HepG2 (cell line): Measurements from ENCODE around the gene HEXD. TPM values are rescaled to one million over a fixed set of nuclear protein-coding genes. Genes with fewer than 3 reads are reported as not detected.

ENCODE experiments used
- FOXA3 ChIP-seq: IDR thresholded peaks from 2 replicates; pipeline ENCODE4 v1.6.1; 2016; ENCODE audit warnings: missing genetic modification reagents, missing compliant biosample characterization
- MYC ChIP-seq: sonication (generic); formaldehyde crosslinking; IDR thresholded peaks from 2 replicates; pipeline ENCODE4 v1.9.0; 2021; ENCODE audit warnings: missing genetic modification reagents, borderline replicate concordance
- MYNN ChIP-seq: sonication (generic); formaldehyde crosslinking; IDR thresholded peaks from 2 replicates; pipeline ENCODE4 v1.4.0; 2020; ENCODE audit warnings: mild to moderate bottlenecking, low read depth, missing genetic modification reagents
- POLR2AphosphoS2 ChIP-seq: IDR thresholded peaks from 2 replicates; pipeline ENCODE4 v1.6.1; 2011; ENCODE audit warnings: low read depth, low read length, improper control_type of control experiment
- RBM22 ChIP-seq: fragments of 200-400 bp; formaldehyde crosslinking; optimal IDR thresholded peaks from 2 replicates; pipeline ENCODE3; 2017; ENCODE audit warnings: mild to moderate bottlenecking, low read length, moderate library complexity
- RNF2 ChIP-seq: fragments of 450-650 bp; conservative IDR thresholded peaks from 2 replicates; pipeline ENCODE4 v1.6.1; 2016; ENCODE audit warnings: low read depth
- SMAD3 ChIP-seq: sonication (generic); formaldehyde crosslinking; IDR thresholded peaks from 2 replicates; pipeline ENCODE4 v1.4.0; 2020; ENCODE audit warnings: missing genetic modification reagents
- SMYD3 ChIP-seq: sonication (generic); formaldehyde crosslinking; IDR thresholded peaks from 2 replicates; pipeline ENCODE4 v1.8.1; 2023; ENCODE audit warnings: mild to moderate bottlenecking, missing genetic modification reagents
- SNAI1 ChIP-seq: sonication (generic); formaldehyde crosslinking; IDR thresholded peaks from 2 replicates; pipeline ENCODE4 v1.5.0; 2020; ENCODE audit warnings: mild to moderate bottlenecking, missing genetic modification reagents, borderline replicate concordance
- SP5 ChIP-seq: IDR thresholded peaks from 2 replicates; pipeline ENCODE4 v1.6.1; 2016; ENCODE audit warnings: low read depth, borderline replicate concordance
- ZBTB38 ChIP-seq: sonication (generic); formaldehyde crosslinking; IDR thresholded peaks from 2 replicates; pipeline ENCODE4 v1.5.1; 2020; ENCODE audit warnings: mild to moderate bottlenecking, missing genetic modification reagents
- ZNF10 ChIP-seq: sonication (generic); formaldehyde crosslinking; IDR thresholded peaks from 2 replicates; pipeline ENCODE4 v1.4.0; 2020; ENCODE audit warnings: mild to moderate bottlenecking, low read depth, missing genetic modification reagents, borderline replicate concordance
- ZNF235 ChIP-seq: sonication (generic); formaldehyde crosslinking; IDR thresholded peaks from 2 replicates; pipeline ENCODE4 v1.8.1; 2023; ENCODE audit warnings: mild to moderate bottlenecking, missing genetic modification reagents, borderline replicate concordance
- ZNF432 ChIP-seq: sonication (generic); formaldehyde crosslinking; IDR thresholded peaks from 2 replicates; pipeline ENCODE4 v1.5.0; 2020; ENCODE audit warnings: missing genetic modification reagents, mild to moderate bottlenecking, borderline replicate concordance
- ZSCAN29 ChIP-seq: sonication (generic); formaldehyde crosslinking; conservative IDR thresholded peaks from 2 replicates; pipeline ENCODE4 v1.4.0; 2020; ENCODE audit warnings: mild to moderate bottlenecking, missing genetic modification reagents
- polyA plus RNA-seq, 8 experiments: library from polyadenylated mRNA; depleted of rRNA in 3 of 8; stranded (reverse) in 7 of 8; unstranded in 1 of 8; fragments of >200 nt; fragmentation: Illumina TruSeq in 4 of 8; extraction: Trizol in 4 of 8; gene quantifications; 2 replicates each; pipeline versions ENCODE4 v1.2.1 to v1.2.3, GENCODE V29; 2011 to 2016; ENCODE audit warnings: low read depth in 4 of 8, missing spikeins in 1 of 8, mixed read lengths in 1 of 8; ENCODE audit not compliant: insufficient read depth in 1 of 8
- total RNA-seq, 5 experiments: library from RNA; depleted of rRNA; stranded (reverse); fragments of >200 nt; fragmentation: Illumina TruSeq; extraction: Trizol; gene quantifications; 2 replicates each; pipeline ENCODE4 v1.2.3, GENCODE V29; 2016; ENCODE audit warnings: low read depth in 1 of 5
- TF ChIP-seq, protein P1 (sequence below): sonication (generic); formaldehyde crosslinking; IDR thresholded peaks from 2 replicates; pipeline ENCODE4 v1.4.0; 2020; ENCODE audit warnings: mild to moderate bottlenecking, missing genetic modification reagents
- TF ChIP-seq, protein P2 (sequence below): sonication (generic); formaldehyde crosslinking; IDR thresholded peaks from 2 replicates; pipeline ENCODE4 v1.4.0; 2020; ENCODE audit warnings: mild to moderate bottlenecking, missing genetic modification reagents
- TF ChIP-seq, protein P3 (sequence below): sonication (generic); formaldehyde crosslinking; IDR thresholded peaks from 2 replicates; pipeline ENCODE4 v1.4.0; 2020; ENCODE audit warnings: missing genetic modification reagents, mild to moderate bottlenecking, borderline replicate concordance
- TF ChIP-seq, protein P4 (sequence below): sonication (generic); formaldehyde crosslinking; IDR thresholded peaks from 2 replicates; pipeline ENCODE4 v1.5.0; 2020; ENCODE audit warnings: mild to moderate bottlenecking, missing genetic modification reagents
- TF ChIP-seq, protein P5 (sequence below): sonication (generic); formaldehyde crosslinking; IDR thresholded peaks from 2 replicates; pipeline ENCODE4 v1.5.1; 2020; ENCODE audit warnings: missing genetic modification reagents, mild to moderate bottlenecking, borderline replicate concordance

HEXD gene
- total and polyA plus RNA-seq, 2 of the 13 experiments (the other 11 are each of a cell fraction or from before 2014, with no cell fraction given), result 22.3 to 41.8 TPM

DNA sequence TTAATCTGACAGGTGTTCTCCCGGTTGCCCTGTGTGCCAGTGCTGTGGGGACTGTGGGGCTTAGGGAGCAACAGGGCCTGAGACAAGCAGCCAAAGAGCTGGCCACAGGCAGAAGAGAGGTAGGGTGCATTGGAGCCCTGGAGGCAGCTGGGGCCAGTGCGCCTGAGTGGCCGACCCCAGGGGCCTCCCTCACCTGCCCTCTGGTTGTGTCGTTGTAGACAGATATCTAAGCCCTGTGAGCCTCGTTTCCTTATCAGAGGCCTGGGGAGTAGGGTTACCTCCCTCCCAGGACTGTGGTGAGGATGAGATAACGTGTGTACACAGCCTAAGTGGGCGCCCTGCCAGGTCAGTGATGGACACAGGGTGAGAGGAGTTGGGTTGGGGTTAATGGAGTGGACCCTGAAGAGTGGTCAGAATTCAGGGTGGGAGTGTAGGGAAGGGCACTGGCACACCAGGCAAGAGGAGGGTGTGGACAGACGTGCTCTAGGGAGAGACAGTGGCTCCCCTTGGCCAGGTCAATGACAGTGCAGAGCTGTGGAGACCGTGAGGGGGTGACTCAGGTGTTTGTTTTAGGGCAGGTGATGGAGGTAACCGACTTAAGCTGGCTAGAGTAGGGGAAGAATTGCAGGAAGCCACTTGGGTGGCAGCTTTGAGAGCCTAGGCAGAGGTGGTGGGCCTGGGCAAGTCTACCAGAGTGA is 43.8 kb downstream of the HEXD start (continued):
- TF ChIP-seq, protein P1, sequence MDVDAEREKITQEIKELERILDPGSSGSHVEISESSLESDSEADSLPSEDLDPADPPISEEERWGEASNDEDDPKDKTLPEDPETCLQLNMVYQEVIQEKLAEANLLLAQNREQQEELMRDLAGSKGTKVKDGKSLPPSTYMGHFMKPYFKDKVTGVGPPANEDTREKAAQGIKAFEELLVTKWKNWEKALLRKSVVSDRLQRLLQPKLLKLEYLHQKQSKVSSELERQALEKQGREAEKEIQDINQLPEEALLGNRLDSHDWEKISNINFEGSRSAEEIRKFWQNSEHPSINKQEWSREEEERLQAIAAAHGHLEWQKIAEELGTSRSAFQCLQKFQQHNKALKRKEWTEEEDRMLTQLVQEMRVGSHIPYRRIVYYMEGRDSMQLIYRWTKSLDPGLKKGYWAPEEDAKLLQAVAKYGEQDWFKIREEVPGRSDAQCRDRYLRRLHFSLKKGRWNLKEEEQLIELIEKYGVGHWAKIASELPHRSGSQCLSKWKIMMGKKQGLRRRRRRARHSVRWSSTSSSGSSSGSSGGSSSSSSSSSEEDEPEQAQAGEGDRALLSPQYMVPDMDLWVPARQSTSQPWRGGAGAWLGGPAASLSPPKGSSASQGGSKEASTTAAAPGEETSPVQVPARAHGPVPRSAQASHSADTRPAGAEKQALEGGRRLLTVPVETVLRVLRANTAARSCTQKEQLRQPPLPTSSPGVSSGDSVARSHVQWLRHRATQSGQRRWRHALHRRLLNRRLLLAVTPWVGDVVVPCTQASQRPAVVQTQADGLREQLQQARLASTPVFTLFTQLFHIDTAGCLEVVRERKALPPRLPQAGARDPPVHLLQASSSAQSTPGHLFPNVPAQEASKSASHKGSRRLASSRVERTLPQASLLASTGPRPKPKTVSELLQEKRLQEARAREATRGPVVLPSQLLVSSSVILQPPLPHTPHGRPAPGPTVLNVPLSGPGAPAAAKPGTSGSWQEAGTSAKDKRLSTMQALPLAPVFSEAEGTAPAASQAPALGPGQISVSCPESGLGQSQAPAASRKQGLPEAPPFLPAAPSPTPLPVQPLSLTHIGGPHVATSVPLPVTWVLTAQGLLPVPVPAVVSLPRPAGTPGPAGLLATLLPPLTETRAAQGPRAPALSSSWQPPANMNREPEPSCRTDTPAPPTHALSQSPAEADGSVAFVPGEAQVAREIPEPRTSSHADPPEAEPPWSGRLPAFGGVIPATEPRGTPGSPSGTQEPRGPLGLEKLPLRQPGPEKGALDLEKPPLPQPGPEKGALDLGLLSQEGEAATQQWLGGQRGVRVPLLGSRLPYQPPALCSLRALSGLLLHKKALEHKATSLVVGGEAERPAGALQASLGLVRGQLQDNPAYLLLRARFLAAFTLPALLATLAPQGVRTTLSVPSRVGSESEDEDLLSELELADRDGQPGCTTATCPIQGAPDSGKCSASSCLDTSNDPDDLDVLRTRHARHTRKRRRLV (CRISPR knock-in tag), result no peak
- TF ChIP-seq RNF2 (no peak; the same call in 1 of the 2 replicates), SMAD3 (CRISPR knock-in tag) (no peak), ZNF432 (CRISPR knock-in tag) (no peak), SNAI1 (peak; percentile 55; the same call in 1 of the 2 replicates), POLR2AphosphoS2 (no peak), ZSCAN29 (CRISPR knock-in tag) (no peak), SMYD3 (CRISPR knock-in tag) (no peak), ZNF10 (CRISPR knock-in tag) (no peak), FOXA3 (peak; percentile 93), ZNF235 (CRISPR knock-in tag) (peak; percentile 69; the same call in 1 of the 2 replicates), MYC (no peak; the same call in 1 of the 2 replicates), RBM22 (peak; percentile 55), SP5 (CRISPR knock-in tag) (no peak), MYNN (no peak), ZBTB38 (peak; percentile 58; the same call in 1 of the 2 replicates)
- TF ChIP-seq, protein P2, sequence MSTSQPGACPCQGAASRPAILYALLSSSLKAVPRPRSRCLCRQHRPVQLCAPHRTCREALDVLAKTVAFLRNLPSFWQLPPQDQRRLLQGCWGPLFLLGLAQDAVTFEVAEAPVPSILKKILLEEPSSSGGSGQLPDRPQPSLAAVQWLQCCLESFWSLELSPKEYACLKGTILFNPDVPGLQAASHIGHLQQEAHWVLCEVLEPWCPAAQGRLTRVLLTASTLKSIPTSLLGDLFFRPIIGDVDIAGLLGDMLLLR (CRISPR knock-in tag), result peak; percentile 54; the same call in 1 of the 2 replicates
- TF ChIP-seq, protein P3, sequence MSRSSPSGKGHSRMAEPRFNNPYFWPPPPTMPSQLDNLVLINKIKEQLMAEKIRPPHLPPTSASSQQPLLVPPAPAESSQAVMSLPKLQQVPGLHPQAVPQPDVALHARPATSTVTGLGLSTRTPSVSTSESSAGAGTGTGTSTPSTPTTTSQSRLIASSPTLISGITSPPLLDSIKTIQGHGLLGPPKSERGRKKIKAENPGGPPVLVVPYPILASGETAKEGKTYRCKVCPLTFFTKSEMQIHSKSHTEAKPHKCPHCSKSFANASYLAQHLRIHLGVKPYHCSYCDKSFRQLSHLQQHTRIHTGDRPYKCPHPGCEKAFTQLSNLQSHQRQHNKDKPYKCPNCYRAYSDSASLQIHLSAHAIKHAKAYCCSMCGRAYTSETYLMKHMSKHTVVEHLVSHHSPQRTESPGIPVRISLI (CRISPR knock-in tag), result no peak
- TF ChIP-seq, protein P4, sequence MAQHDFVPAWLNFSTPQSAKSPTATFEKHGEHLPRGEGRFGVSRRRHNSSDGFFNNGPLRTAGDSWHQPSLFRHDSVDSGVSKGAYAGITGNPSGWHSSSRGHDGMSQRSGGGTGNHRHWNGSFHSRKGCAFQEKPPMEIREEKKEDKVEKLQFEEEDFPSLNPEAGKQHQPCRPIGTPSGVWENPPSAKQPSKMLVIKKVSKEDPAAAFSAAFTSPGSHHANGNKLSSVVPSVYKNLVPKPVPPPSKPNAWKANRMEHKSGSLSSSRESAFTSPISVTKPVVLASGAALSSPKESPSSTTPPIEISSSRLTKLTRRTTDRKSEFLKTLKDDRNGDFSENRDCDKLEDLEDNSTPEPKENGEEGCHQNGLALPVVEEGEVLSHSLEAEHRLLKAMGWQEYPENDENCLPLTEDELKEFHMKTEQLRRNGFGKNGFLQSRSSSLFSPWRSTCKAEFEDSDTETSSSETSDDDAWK (CRISPR knock-in tag), result no peak
- TF ChIP-seq, protein P5, sequence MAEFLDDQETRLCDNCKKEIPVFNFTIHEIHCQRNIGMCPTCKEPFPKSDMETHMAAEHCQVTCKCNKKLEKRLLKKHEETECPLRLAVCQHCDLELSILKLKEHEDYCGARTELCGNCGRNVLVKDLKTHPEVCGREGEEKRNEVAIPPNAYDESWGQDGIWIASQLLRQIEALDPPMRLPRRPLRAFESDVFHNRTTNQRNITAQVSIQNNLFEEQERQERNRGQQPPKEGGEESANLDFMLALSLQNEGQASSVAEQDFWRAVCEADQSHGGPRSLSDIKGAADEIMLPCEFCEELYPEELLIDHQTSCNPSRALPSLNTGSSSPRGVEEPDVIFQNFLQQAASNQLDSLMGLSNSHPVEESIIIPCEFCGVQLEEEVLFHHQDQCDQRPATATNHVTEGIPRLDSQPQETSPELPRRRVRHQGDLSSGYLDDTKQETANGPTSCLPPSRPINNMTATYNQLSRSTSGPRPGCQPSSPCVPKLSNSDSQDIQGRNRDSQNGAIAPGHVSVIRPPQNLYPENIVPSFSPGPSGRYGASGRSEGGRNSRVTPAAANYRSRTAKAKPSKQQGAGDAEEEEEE (CRISPR knock-in tag), result no peak
